T follicular helper cell (primary cell): ENCODE measurements around the gene CARMIL1.
"Not testable (repeated sequence)": the region's sequence is repeated elsewhere in the genome, so short reads cannot be mapped to it uniquely, and the experiment has no call there.

Experiments used
- DNase-seq: peaks from one replicate; pipeline ENCODE4 v3.0.0-alpha.2; 2020; ENCODE audit warnings: low read depth

Gene CARMIL1

GRCh38 chr6:25277857-25278256, 1.3 kb upstream of the CARMIL1 start:
- DNase-seq: no peak

- DNase-seq: no peak
These were observed 787 bp upstream of the CARMIL1 start for GRCh38 chr6:25278261-25278913.

GRCh38 chr6:25279748-25280343, 672 bp downstream of the CARMIL1 start:
- no peak for DNase-seq

DNA sequence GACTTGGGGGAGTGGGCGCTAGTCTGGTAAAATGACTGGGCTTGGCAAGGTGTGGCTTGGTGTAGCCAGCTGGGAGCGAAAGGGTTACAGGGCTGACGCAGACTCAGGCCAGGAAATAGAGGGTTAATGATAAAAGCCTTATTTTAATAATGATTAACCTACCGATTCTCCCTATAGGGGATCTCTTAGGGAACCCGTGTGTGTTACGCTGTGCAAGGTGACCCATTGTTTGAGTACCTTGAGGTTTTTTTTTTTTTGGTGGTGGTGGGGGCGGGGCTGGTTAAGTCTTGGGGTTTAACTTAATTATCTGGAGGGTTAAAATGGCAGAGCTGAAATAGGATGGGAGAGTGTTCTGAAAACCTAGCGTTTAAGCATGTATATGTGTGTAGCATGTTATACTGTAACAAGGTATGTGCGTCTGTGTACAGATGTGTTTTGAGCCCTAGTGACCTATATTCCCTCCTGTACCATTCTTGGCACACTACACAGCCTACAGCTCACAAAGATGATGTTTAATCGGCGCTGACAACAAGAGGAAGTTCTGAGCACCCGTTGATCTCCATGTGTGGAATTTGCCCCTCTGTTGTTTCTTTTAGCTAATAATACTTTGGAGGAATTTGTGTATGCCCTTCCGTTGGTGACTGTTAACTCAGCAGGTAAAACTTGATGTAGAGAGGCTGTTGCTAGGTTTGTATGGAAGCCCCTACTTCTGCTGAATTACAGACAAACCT, 1.3 kb downstream of the CARMIL1 start:
- no peak for DNase-seq

DNA sequence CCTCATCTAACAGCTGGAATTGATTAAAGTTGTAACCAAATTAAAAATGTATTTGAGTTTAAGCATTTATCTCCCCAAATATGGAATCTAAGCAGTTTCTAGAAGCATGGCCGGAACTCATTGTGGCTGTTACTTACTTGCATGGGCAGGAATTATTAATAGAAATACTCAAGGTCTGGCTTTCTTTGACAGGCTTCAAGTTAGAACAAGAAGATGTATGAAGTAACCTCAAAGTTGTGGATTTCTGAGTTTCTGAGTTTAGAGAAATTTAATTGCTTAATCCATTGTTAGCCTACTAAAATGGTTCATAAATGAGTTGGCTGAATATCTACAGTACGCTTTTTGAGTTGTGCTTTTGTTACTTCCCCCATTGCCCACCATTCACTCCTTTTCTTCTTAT, 7.7 kb downstream of the CARMIL1 start:
- no peak for DNase-seq

DNA sequence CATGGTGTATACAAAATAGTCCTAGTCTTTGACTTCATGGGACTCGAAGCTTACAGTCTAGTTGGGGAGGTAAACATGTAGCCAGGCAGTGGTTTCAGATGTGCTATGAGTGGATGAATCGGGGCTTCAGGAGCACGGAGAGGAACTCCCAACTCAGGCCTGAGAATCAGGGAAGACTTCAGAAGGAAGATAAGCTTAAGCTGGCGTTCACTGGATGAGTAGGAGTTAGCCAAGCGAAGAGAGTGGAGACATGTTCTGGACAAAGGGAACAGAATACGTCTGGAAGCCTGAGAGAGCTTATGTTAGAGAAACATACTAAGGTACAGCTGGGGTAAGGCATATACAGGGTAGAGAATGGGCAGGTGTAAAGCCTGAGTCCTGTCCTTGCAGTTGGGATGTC, 8.8 kb downstream of the CARMIL1 start:
- no peak for DNase-seq

DNA sequence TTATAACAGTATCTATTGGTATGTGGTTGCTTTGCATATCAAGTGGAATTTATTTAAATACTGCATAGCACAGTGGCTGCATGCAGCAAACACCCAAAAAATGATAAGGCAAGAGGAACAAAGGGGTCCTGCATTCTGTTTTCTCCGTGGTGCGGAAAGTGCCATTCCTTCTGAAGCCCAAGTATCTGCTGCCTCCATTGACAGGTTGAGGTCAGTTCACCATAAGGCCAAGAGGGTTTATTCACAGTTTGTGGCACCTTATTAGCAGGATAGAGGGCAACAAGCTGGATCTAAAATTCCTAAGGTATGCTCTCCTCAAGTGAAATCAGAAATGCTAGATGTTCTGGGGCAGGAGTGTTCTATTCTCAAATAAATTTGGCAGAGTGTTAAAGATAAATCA, 9.3 kb downstream of the CARMIL1 start:
- DNase-seq: no peak

- no peak for DNase-seq
These were observed 11.3 kb downstream of the CARMIL1 start for GRCh38 chr6:25290306-25291060.

DNA sequence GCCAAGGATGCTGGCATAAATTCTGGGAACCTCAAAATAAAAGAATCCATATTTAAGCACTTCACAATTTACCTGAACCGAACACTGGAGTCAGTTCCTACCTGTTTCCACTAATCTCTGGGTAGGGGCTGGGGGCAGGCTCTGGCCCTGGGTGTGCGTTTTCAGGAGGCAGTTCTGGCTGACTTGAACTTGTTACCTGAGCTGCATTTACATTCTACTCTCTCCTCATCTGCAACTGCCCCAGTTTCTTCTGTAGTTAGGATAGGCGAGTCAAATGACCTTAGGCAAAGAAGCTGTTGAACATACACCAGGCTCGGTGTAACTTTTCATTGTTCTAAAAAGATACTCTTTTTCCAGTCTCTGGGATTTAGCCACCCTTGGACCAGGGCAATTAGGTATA, 13.2 kb downstream of the CARMIL1 start:
- DNase-seq: no peak

GRCh38 chr6:25295651-25296050, 16.5 kb downstream of the CARMIL1 start:
- DNase-seq: no peak

DNA sequence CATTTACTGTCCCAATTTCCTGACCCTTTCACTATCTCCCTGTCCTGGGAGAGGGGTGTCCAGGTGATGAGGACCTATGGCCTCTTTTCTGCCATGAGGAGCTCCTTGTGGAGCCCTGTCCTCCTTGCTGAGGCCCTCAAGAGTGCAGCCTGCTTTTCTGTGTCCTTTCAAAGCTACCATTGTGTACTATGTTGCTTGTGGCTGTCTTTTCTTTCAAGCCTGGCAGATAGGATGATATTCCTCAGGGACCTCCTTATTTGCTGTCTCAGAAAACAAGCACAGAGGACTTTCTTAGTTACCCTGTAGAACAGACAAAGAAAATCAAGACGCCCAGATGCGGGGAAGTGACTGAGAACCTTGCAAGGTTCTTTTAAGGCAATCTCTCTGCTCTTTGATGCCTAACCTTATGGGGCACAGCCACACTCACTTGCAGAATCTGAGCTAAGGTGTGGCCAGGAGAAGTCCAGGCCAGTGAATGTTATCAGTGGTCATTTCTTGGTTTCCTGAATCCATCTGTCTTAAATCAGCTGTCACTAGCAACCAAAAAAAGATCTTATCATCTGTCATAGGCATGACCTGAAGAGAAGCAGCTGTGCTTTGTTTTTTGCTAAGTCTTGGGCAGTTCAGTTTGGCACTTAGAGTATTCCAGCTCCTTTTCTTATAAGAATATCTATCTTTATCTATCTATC, 17.2 kb downstream of the CARMIL1 start:
- DNase-seq: no peak

- DNase-seq: no peak
These were observed 17.9 kb downstream of the CARMIL1 start for GRCh38 chr6:25297039-25297441.

GRCh38 chr6:25297823-25298522, 18.8 kb downstream of the CARMIL1 start:
- DNase-seq: no peak

DNA sequence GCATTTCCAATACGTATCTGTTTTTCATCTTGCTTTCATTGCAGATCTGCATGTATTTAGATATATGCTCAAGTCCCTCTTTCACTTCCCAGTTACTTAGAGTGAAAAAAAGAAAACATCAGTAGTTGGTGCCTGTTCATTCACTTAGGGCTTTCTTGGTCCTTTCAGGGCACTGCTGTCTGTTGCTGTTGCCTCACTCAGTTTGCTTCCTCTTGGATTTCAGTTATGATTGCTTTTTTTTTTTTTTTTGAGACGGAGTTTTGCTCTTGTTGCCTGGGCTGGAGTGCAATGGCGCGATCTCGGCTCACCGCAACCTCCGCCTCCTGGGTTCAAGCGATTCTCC, 19.3 kb downstream of the CARMIL1 start:
- DNase-seq: not testable (repeated sequence)

- no peak for DNase-seq
These were observed 22.2 kb downstream of the CARMIL1 start for GRCh38 chr6:25301362-25301761.

- no peak for DNase-seq
These were observed 23.0 kb downstream of the CARMIL1 start for GRCh38 chr6:25302151-25302550.

- DNase-seq: no peak
These were observed 23.5 kb downstream of the CARMIL1 start for GRCh38 chr6:25302677-25303128.

GRCh38 chr6:25303254-25303653, 24.1 kb downstream of the CARMIL1 start:
- no peak for DNase-seq

GRCh38 chr6:25306379-25306778, 27.2 kb downstream of the CARMIL1 start:
- DNase-seq: no peak

GRCh38 chr6:25307805-25308494, 28.8 kb downstream of the CARMIL1 start:
- DNase-seq: no peak

GRCh38 chr6:25309886-25310285, 30.7 kb downstream of the CARMIL1 start:
- DNase-seq: no peak
